ENCODE data around the gene SDR39U1.

DNA sequence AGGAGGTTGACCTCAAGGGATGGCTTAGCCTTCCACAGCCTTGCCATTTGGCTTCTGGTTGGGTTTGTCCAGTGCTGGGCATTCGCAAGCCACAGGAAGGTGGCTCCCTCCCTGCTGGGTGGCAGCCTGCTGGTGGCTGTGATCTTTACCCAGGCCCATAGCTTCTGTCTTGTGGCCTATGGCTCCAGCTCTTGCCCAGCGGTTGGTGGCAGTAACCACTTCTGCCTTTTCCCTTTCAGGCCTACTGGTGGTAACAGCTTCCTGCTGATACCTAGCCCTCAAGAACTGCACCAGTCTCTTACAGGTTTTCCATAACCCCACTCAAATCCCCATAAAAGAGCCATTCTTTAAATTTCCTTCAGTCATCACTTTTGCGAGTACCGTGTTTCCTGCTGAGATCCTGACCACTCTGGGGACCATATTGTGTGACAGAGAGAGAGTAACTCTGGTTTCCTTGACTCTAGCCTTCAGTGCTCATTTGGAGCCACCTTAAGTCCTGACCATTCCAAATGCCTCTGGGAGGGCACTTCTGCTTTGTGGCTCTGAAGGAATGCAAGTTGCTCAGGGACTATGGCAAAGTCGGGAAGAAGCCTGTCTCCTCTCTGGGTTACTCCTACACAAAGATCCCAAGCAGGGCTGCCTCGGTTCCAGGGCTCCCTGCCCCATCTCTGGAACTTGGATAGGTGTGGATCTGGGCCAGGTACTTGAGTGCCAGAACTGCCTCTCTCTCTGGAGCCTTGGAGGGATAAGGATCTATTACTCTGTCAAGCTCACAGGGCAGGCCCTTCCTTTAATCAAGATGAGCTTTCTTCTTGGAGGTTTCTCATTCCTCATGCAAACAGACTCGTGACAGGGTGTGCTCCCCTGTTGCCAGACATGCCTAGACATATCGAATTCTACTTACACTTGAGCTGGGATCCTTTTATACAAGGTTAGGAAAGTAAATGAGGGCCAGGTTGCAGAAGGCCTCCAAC is 46.7 kb downstream of the SDR39U1 start:
- TF ChIP-seq, protein P1, sequence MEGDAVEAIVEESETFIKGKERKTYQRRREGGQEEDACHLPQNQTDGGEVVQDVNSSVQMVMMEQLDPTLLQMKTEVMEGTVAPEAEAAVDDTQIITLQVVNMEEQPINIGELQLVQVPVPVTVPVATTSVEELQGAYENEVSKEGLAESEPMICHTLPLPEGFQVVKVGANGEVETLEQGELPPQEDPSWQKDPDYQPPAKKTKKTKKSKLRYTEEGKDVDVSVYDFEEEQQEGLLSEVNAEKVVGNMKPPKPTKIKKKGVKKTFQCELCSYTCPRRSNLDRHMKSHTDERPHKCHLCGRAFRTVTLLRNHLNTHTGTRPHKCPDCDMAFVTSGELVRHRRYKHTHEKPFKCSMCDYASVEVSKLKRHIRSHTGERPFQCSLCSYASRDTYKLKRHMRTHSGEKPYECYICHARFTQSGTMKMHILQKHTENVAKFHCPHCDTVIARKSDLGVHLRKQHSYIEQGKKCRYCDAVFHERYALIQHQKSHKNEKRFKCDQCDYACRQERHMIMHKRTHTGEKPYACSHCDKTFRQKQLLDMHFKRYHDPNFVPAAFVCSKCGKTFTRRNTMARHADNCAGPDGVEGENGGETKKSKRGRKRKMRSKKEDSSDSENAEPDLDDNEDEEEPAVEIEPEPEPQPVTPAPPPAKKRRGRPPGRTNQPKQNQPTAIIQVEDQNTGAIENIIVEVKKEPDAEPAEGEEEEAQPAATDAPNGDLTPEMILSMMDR (IDR thresholded peaks at IDR 0.05) = no peak
- TF ChIP-seq POLR2A (IDR thresholded peaks at IDR 0.05) = no peak

All from thyroid gland (tissue), 4 donors.